B cell (primary cell): ENCODE data around the gene TSPAN18. TPM values are rescaled to one million over a fixed set of nuclear protein-coding genes. Genes with fewer than 3 reads are reported as not detected.

Source experiments
- ATAC-seq: fragments of 200-7000 bp; cut with Tn5 transposase; one replicate; pipeline ENCODE4 v1.10.0; 2021; ENCODE audit warnings: low read depth, mild to moderate bottlenecking, moderate number of reproducible peaks, moderate library complexity
- CTCF ChIA-PET: fragments of 350-600 bp; sonication (Branson Sonifier 250); formaldehyde crosslinking; loops from one replicate; lab custom pipeline; 2021; ENCODE audit warnings: antibody characterized with exemption, inconsistent platforms; lab: Charles Lee
- POLR2A ChIA-PET: fragments of 350-600 bp; sonication (Branson Sonifier 250); formaldehyde crosslinking; loops from one replicate; lab custom pipeline; 2021; ENCODE audit warnings: antibody characterized with exemption; lab: Charles Lee
- DNase-seq: peaks from one replicate; pipeline ENCODE4 v3.0.0; 2013
- H2AFZ ChIP-seq: 2 replicates; pipeline ENCODE4 v1.6.1; 2012; ENCODE audit warnings: mild to moderate bottlenecking, low read depth, low read length; ENCODE audit not compliant: insufficient read depth, poor library complexity, severe bottlenecking
- H3K27ac ChIP-seq, 2 donors: 1 replicate in 1 of 2; 2 replicates in 1 of 2; pipeline ENCODE4 v1.5.1; 2012 to 2013; ENCODE audit warnings: low read length in 2 of 2, mild to moderate bottlenecking in 2 of 2, moderate library complexity in 1 of 2
- H3K27me3 ChIP-seq, 4 experiments: fragments of 200-600 bp in 1 of 4; sonication (generic) in 1 of 4; replicated peaks in 1 of 4; 1 replicate in 2 of 4; 2 replicates in 2 of 4; pipeline versions ENCODE4 v1.6.1 to v1.7.0; 2013 to 2016; ENCODE audit warnings: low read length in 3 of 4, mild to moderate bottlenecking in 2 of 4, mixed read lengths in 1 of 4, moderate library complexity in 1 of 4; ENCODE audit not compliant: insufficient read depth in 4 of 4, control insufficient read depth in 3 of 4; ENCODE audit errors: control extremely low read depth in 1 of 4
- H3K36me3 ChIP-seq, 2 experiments: replicated peaks in 1 of 2; 1 replicate in 1 of 2; 2 replicates in 1 of 2; pipeline versions ENCODE4 v1.6.1 to v1.7.1; 2013; ENCODE audit warnings: low read length in 1 of 2; ENCODE audit not compliant: insufficient read depth in 2 of 2, control insufficient read depth in 1 of 2; ENCODE audit errors: control extremely low read depth in 1 of 2, extremely low read depth in 1 of 2
- H3K4me1 ChIP-seq, 2 donors: fragments of 200-600 bp in 1 of 2; sonication (generic) in 1 of 2; 1 replicate in 1 of 2; 2 replicates in 1 of 2; pipeline versions ENCODE4 v1.5.1 to v1.6.1; 2013 to 2017; ENCODE audit warnings: low read length in 2 of 2; ENCODE audit not compliant: control insufficient read depth in 2 of 2, insufficient read depth in 2 of 2
- H3K4me2 ChIP-seq: replicated peaks from 2 replicates; pipeline ENCODE3; 2012; ENCODE audit warnings: mild to moderate bottlenecking, low read depth, low read length; ENCODE audit not compliant: poor library complexity, severe bottlenecking
- H3K4me3 ChIP-seq, 5 experiments: fragments of 200-600 bp in 1 of 5; sonication (generic) in 1 of 5; 1 replicate in 3 of 5; 2 replicates in 2 of 5; pipeline versions ENCODE4 v1.5.1 to v1.7.0; 2011 to 2016; ENCODE audit warnings: low read length in 4 of 5, mild to moderate bottlenecking in 4 of 5, low read depth in 2 of 5, control low read depth in 1 of 5, moderate library complexity in 1 of 5; ENCODE audit not compliant: insufficient read depth in 1 of 5; ENCODE audit errors: control extremely low read depth in 1 of 5, extremely low read depth in 1 of 5
- H3K79me2 ChIP-seq: fragments of 200-600 bp; sonication (generic); one replicate; pipeline ENCODE4 v1.6.0; 2016; ENCODE audit warnings: low read length; ENCODE audit not compliant: control insufficient read depth, insufficient read depth
- H3K9ac ChIP-seq: fragments of 200-600 bp; sonication (generic); 2 replicates; pipeline ENCODE4 v1.6.1; 2017; ENCODE audit warnings: mild to moderate bottlenecking, low read length, moderate library complexity
- H3K9me3 ChIP-seq, 3 donors: one replicate each; pipeline versions ENCODE4 v1.6.1 to v1.7.1; 2013; ENCODE audit warnings: low read length in 2 of 3; ENCODE audit not compliant: control insufficient read depth in 2 of 3, insufficient read depth in 1 of 3; ENCODE audit errors: control extremely low read depth in 1 of 3
- H4K20me1 ChIP-seq: 2 replicates; pipeline ENCODE4 v1.6.0; 2012; ENCODE audit warnings: mild to moderate bottlenecking, low read length; ENCODE audit not compliant: insufficient read depth, control insufficient read depth, poor library complexity, severe bottlenecking
- H3K27ac Mint-ChIP-seq: one replicate; pipeline ENCODE4 v1.8.0; 2021; ENCODE audit warnings: mixed read lengths
- H3K27me3 Mint-ChIP-seq: one replicate; pipeline ENCODE4 v1.8.0; 2021; ENCODE audit warnings: mixed read lengths
- H3K4me1 Mint-ChIP-seq: one replicate; pipeline ENCODE4 v1.8.0; 2021; ENCODE audit warnings: mixed read lengths
- H3K4me3 Mint-ChIP-seq: one replicate; pipeline ENCODE4 v1.8.0; 2021; ENCODE audit warnings: mixed read lengths
- H3K9me3 Mint-ChIP-seq: one replicate; pipeline ENCODE4 v1.8.0; 2022; ENCODE audit warnings: mixed read lengths; ENCODE audit not compliant: insufficient read depth
- EZH2 ChIP-seq: IDR thresholded peaks from 2 replicates; pipeline ENCODE4 v1.6.1; 2012; ENCODE audit warnings: borderline replicate concordance, low read depth, mild to moderate bottlenecking, moderate library complexity, low read length; ENCODE audit not compliant: insufficient read depth, poor library complexity, severe bottlenecking
- WGBS: methylation state at CpG from one replicate; pipeline ENCODE4 v1.1.5; 2013; ENCODE audit warnings: missing lambda C conversion rate; ENCODE audit not compliant: insufficient coverage; 5-methylcytosine and 5-hydroxymethylcytosine counted together
- intact Hi-C: fragments of 100-400 bp; cut with micrococcal nuclease; formaldehyde crosslinking; loops from one replicate; pipeline ENCODE4 v1.10.0; 2022
- polyA plus RNA-seq: library from polyadenylated mRNA; depleted of rRNA; stranded (reverse); fragments of >200 nt; gene quantifications from 2 replicates; pipeline ENCODE4 v1.2.3, GENCODE V29; 2012
- total RNA-seq, 2 donors: library from RNA; stranded (reverse); fragments of 120-200 nt in 1 of 2; gene quantifications; 1 replicate in 1 of 2; 2 replicates in 1 of 2; pipeline versions ENCODE4 v1.2.3 to v1.2.4, GENCODE V29; 2013 to 2022
- TF ChIP-seq, protein P1 (sequence below): fragments of 200-600 bp; IDR thresholded peaks from one replicate; pipeline ENCODE4 v1.8.0; 2022; ENCODE audit warnings: antibody characterized with exemption, mild to moderate bottlenecking

TSPAN18 gene
- total and polyA plus RNA-seq, 2 donors (not counting 1 experiment from before 2014, with no cell fraction given), result 0.75 to 2.0 TPM

- Histone ChIP-seq H3K36me3 (no peaks in the 10 kb centered on the region), H3K4me2 (no peak overlapping the region), H3K27ac (no peak overlapping the region), H3K4me1 (no peaks in the 10 kb centered on the region), H3K79me2 (no peaks in the 10 kb centered on the region), H3K27me3 (peaks cover 0 to 2% (median 0%) of the 10 kb centered on the region in 4 experiments), H2AFZ (no peak overlapping the region), H3K4me3 (no peak overlapping the region), H3K9me3 (no peaks in the 10 kb centered on the region), H3K9ac (no peak overlapping the region), H4K20me1 (no peaks in the 10 kb centered on the region)
- no peaks in the 10 kb centered on the region for H3K4me1 Mint-ChIP-seq
- H3K4me3 Mint-ChIP-seq, result no peak overlapping the region
- ChIA-PET CTCF (no interaction called here), POLR2A (no interaction called here)
- WGBS, result 82% methylated on average over 2 of the region's 10 CpGs
- no peaks in the 10 kb centered on the region for H3K9me3 Mint-ChIP-seq
- no peak for DNase-seq
- ATAC-seq, result no peak
- intact Hi-C loops, result no loop called here
- TF ChIP-seq, protein P1, sequence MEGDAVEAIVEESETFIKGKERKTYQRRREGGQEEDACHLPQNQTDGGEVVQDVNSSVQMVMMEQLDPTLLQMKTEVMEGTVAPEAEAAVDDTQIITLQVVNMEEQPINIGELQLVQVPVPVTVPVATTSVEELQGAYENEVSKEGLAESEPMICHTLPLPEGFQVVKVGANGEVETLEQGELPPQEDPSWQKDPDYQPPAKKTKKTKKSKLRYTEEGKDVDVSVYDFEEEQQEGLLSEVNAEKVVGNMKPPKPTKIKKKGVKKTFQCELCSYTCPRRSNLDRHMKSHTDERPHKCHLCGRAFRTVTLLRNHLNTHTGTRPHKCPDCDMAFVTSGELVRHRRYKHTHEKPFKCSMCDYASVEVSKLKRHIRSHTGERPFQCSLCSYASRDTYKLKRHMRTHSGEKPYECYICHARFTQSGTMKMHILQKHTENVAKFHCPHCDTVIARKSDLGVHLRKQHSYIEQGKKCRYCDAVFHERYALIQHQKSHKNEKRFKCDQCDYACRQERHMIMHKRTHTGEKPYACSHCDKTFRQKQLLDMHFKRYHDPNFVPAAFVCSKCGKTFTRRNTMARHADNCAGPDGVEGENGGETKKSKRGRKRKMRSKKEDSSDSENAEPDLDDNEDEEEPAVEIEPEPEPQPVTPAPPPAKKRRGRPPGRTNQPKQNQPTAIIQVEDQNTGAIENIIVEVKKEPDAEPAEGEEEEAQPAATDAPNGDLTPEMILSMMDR, result no peak
- no peak for TF ChIP-seq EZH2
- H3K27me3 Mint-ChIP-seq, result peaks cover 11% of the 10 kb centered on the region
- no peak overlapping the region for H3K27ac Mint-ChIP-seq
Observed at GRCh38 chr11:44831605-44832394, 105.0 kb downstream of the TSPAN18 start.

- H3K4me1 Mint-ChIP-seq, result no peaks in the 10 kb centered on the region
- TF ChIP-seq, protein P1, result no peak
- Histone ChIP-seq H3K27me3 (peaks cover 0 to 2% (median 0%) of the 10 kb centered on the region in 4 experiments), H3K79me2 (no peaks in the 10 kb centered on the region), H2AFZ (no peak overlapping the region), H3K4me1 (no peaks in the 10 kb centered on the region), H3K9ac (no peak overlapping the region), H3K36me3 (no peaks in the 10 kb centered on the region), H4K20me1 (no peaks in the 10 kb centered on the region), H3K9me3 (no peaks in the 10 kb centered on the region), H3K4me3 (no peak overlapping the region), H3K4me2 (no peak overlapping the region), H3K27ac (no peak overlapping the region)
- no peak overlapping the region for H3K27ac Mint-ChIP-seq
- peaks cover 17% of the 10 kb centered on the region for H3K27me3 Mint-ChIP-seq
- intact Hi-C loops, result no loop called here
- H3K4me3 Mint-ChIP-seq, result no peak overlapping the region
- 85% methylated on average over 9 of the region's 10 CpGs for WGBS
- ChIA-PET POLR2A (no interaction called here), CTCF (no interaction called here)
- ATAC-seq (no peak), DNase-seq (no peak)
- H3K9me3 Mint-ChIP-seq, result no peaks in the 10 kb centered on the region
Observed at GRCh38 chr11:44832452-44832851, 105.7 kb downstream of the TSPAN18 start.
